Measurements from ENCODE around the gene PLEKHA8.

- no peak for TF ChIP-seq CTCF (conservative IDR thresholded peaks at IDR 0.05; ENCODE audit: low read length)
- TF ChIP-seq EZH2phosphoT487 (IDR thresholded peaks at IDR 0.05; ENCODE audit: borderline replicate concordance, low read depth, low read length), result no peak
Measured at GRCh38 chr7:30046127-30046770, 18.0 kb downstream of the PLEKHA8 start.
